ENCODE results near the gene TFB2M. TPM values are rescaled to one million over a fixed set of nuclear protein-coding genes. Genes with fewer than 3 reads are reported as not detected.

Gene TFB2M
- total RNA-seq, 1 donor from 2014 or later, result 17.3 TPM

DNA sequence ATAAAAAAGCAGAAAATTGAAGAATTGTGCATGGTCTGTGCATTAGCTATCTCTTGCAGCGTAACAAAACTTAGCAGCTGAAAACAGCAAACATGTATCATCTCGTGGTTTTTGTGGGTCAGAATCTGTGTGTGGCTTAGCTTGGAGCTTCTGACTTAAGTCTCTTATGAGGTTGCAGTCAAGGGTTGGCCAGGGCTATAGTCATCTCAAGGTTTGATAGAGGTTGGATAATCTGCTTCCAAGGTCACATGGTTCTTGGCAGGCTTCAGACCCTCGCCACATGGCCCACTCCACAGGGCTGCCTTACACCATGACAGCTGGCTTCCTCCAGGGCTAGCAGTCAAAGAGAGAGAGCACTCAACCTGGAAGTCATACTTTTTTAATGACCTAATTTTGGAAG lies 36.1 kb upstream of the TFB2M start:
- peaks cover 13% of the 10 kb centered on the region for H3K79me2 ChIP-seq (ENCODE audit: insufficient read depth, low read length)
- Mint-ChIP-seq H3K4me3 (ENCODE audit: unreplicated experiment) (no peak overlapping the region), H3K4me1 (ENCODE audit: low read depth, unreplicated experiment) (peaks cover 5% of the 10 kb centered on the region), H3K27me3 (ENCODE audit: low read depth, unreplicated experiment) (no peaks in the 10 kb centered on the region), H3K27ac (ENCODE audit: unreplicated experiment) (no peak overlapping the region), H3K36me3 (ENCODE audit: low read depth, unreplicated experiment) (peaks cover 3% of the 10 kb centered on the region), H3K9me3 (ENCODE audit: unreplicated experiment) (peaks cover 4% of the 10 kb centered on the region)
- no peaks in the 10 kb centered on the region for H3K9me3 ChIP-seq (ENCODE audit: insufficient read depth, low read depth, low read length)
- peak; percentile 70 for DNase-seq (ENCODE audit: low read depth)
- no peak overlapping the region for H3K27ac ChIP-seq (ENCODE audit: low read depth, low read length)
- H3K9ac ChIP-seq (ENCODE audit: low read length), result no peak overlapping the region
- H3K4me1 ChIP-seq (ENCODE audit: insufficient read depth, low read length), result no peaks in the 10 kb centered on the region
- no peak for FAIRE-seq
- no peaks in the 10 kb centered on the region for H3K36me3 ChIP-seq (ENCODE audit: insufficient read depth, low read length)
- H4K20me1 ChIP-seq (ENCODE audit: insufficient read depth, low read length), result peaks cover 6% of the 10 kb centered on the region
- H3K4me2 ChIP-seq (ENCODE audit: low read length), result no peak overlapping the region
- H3K4me3 ChIP-seq (ENCODE audit: insufficient read depth, low read depth, low read length), result no peak overlapping the region
- H2AFZ ChIP-seq (ENCODE audit: low read depth, low read length), result no peak overlapping the region
- H3K27me3 ChIP-seq (ENCODE audit: insufficient read depth, low read length), result no peaks in the 10 kb centered on the region
- TF ChIP-seq CTCF (IDR thresholded peaks at IDR 0.05; ENCODE audit: insufficient read depth, low read depth, low read length) (no peak), EZH2 (IDR thresholded peaks at IDR 0.05; ENCODE audit: insufficient read depth, low read length) (no peak)

- Histone ChIP-seq H3K9ac (ENCODE audit: low read length) (no peak overlapping the region), H3K36me3 (ENCODE audit: insufficient read depth, low read length) (no peaks in the 10 kb centered on the region), H3K27me3 (ENCODE audit: insufficient read depth, low read length) (no peaks in the 10 kb centered on the region), H3K4me2 (ENCODE audit: low read length) (no peak overlapping the region), H3K9me3 (ENCODE audit: insufficient read depth, low read depth, low read length) (no peaks in the 10 kb centered on the region), H3K4me1 (ENCODE audit: insufficient read depth, low read length) (no peaks in the 10 kb centered on the region), H3K4me3 (ENCODE audit: insufficient read depth, low read depth, low read length) (no peak overlapping the region), H2AFZ (ENCODE audit: low read depth, low read length) (no peak overlapping the region), H4K20me1 (ENCODE audit: insufficient read depth, low read length) (peaks cover 6% of the 10 kb centered on the region), H3K27ac (ENCODE audit: low read depth, low read length) (no peak overlapping the region), H3K79me2 (ENCODE audit: insufficient read depth, low read length) (peaks cover 13% of the 10 kb centered on the region)
- Mint-ChIP-seq H3K27ac (ENCODE audit: unreplicated experiment) (no peak overlapping the region), H3K9me3 (ENCODE audit: unreplicated experiment) (peaks cover 4% of the 10 kb centered on the region), H3K4me3 (ENCODE audit: unreplicated experiment) (no peak overlapping the region), H3K36me3 (ENCODE audit: low read depth, unreplicated experiment) (peaks cover 3% of the 10 kb centered on the region), H3K27me3 (ENCODE audit: low read depth, unreplicated experiment) (no peaks in the 10 kb centered on the region), H3K4me1 (ENCODE audit: low read depth, unreplicated experiment) (peaks cover 5% of the 10 kb centered on the region)
- FAIRE-seq, result no peak
- no peak for DNase-seq (ENCODE audit: low read depth)
- TF ChIP-seq EZH2 (IDR thresholded peaks at IDR 0.05; ENCODE audit: insufficient read depth, low read length) (no peak), CTCF (IDR thresholded peaks at IDR 0.05; ENCODE audit: insufficient read depth, low read depth, low read length) (no peak)
Measured at GRCh38 chr1:246600579-246600978, 34.5 kb upstream of the TFB2M start.

DNA sequence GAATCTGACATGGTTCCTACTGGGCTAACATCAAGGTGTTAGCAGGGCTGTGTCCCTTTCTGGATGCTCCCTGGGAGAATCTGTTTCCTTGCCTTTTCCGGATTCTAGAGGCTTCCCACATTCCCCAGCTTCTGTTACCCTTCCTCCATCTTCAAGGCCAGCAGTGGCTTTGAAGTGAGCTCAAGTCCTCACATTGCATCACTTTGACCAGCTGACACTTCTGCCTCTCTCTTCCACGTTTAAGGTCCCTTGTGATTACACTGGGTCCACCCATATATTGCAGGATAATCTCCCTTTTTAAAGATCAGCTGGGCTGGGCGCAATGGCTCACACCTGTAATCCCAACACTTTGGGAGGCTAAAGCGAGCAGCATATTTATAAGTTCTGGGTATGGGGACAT lies 33.3 kb upstream of the TFB2M start:
- Mint-ChIP-seq H3K4me1 (ENCODE audit: low read depth, unreplicated experiment) (peaks cover 5% of the 10 kb centered on the region), H3K27ac (ENCODE audit: unreplicated experiment) (no peak overlapping the region), H3K36me3 (ENCODE audit: low read depth, unreplicated experiment) (peaks cover 6% of the 10 kb centered on the region), H3K27me3 (ENCODE audit: low read depth, unreplicated experiment) (no peaks in the 10 kb centered on the region), H3K9me3 (ENCODE audit: unreplicated experiment) (peaks cover 4% of the 10 kb centered on the region), H3K4me3 (ENCODE audit: unreplicated experiment) (no peak overlapping the region)
- Histone ChIP-seq H3K36me3 (ENCODE audit: insufficient read depth, low read length) (no peaks in the 10 kb centered on the region), H3K9ac (ENCODE audit: low read length) (no peak overlapping the region), H4K20me1 (ENCODE audit: insufficient read depth, low read length) (peaks cover 6% of the 10 kb centered on the region), H3K27me3 (ENCODE audit: insufficient read depth, low read length) (no peaks in the 10 kb centered on the region), H2AFZ (ENCODE audit: low read depth, low read length) (no peak overlapping the region), H3K79me2 (ENCODE audit: insufficient read depth, low read length) (peaks cover 18% of the 10 kb centered on the region), H3K27ac (ENCODE audit: low read depth, low read length) (no peak overlapping the region), H3K9me3 (ENCODE audit: insufficient read depth, low read depth, low read length) (no peaks in the 10 kb centered on the region), H3K4me3 (ENCODE audit: insufficient read depth, low read depth, low read length) (no peak overlapping the region), H3K4me1 (ENCODE audit: insufficient read depth, low read length) (no peaks in the 10 kb centered on the region), H3K4me2 (ENCODE audit: low read length) (no peak overlapping the region)
- FAIRE-seq (no peak), DNase-seq (ENCODE audit: low read depth) (no peak)
- TF ChIP-seq EZH2 (IDR thresholded peaks at IDR 0.05; ENCODE audit: insufficient read depth, low read length), result no peak
- no peak for TF ChIP-seq CTCF (IDR thresholded peaks at IDR 0.05; ENCODE audit: insufficient read depth, low read depth, low read length)
